Measurements from ENCODE around the gene CD248.

Gene CD248

DNA sequence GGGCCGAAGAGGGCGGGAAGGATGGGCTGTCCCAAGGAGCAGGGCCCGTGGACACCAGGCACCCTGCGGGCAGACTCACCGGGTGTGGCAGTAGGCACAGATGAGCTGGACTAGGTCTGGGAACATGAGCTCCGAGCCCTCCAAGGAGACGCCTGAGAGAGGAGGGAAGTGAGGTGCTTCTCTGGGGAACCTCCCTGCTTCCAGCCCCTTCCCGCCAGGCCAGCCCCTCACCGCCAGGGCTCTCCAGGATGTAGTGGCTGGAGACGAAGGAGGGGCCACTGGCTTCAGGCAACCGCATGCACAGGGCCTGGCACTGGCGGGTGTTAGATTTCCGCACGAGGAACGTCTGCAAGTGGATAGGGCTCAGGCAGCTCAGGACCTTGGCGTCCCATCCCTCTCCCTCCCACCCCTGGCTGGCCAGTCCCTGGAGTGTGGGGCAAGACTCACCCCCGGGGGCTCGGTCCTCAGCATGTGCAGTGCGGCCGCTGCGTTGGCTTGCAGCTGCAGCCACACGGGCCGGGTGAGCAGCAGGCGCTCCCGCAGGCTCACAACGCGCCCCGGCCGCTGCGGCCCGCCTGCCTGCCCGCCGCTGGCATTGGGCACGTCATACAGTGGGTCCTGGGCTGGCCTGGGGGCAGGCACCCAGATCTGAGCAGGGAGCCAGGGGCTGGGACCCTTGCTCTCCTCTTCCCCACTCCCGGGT, 18.8 kb upstream of the CD248 start:
- Histone ChIP-seq H3K4me2 (ENCODE audit: insufficient read depth, low read length) (no peak overlapping the region), H3K9ac (ENCODE audit: low read depth, low read length) (no peak overlapping the region), H3K36me3 (ENCODE audit: insufficient read depth, low read length) (peaks cover 40% of the 10 kb centered on the region), H3K27me3 (ENCODE audit: insufficient read depth, low read length, poor library complexity) (no peaks in the 10 kb centered on the region), H3K9me3 (ENCODE audit: insufficient read depth, low read length, severe bottlenecking) (no peaks in the 10 kb centered on the region), H3K27ac (ENCODE audit: low read length) (no peak overlapping the region), H3K4me3 (ENCODE audit: low read depth in 1 of 2, low read length in 2 of 2) (no peak overlapping the region), H4K20me1 (ENCODE audit: insufficient read depth, low read length) (peaks cover 11% of the 10 kb centered on the region; the same call in 1 of the 2 replicates), H3K79me2 (ENCODE audit: insufficient read depth, low read length) (no peaks in the 10 kb centered on the region), H3K4me1 (ENCODE audit: insufficient read depth, low read length) (no peaks in the 10 kb centered on the region), H2AFZ (ENCODE audit: low read depth, low read length) (no peak overlapping the region)
- no peak for DNase-seq
- TF ChIP-seq EZH2 (IDR thresholded peaks at IDR 0.05; ENCODE audit: borderline replicate concordance, low read depth, low read length, severe bottlenecking) = no peak
- TF ChIP-seq, protein P1, sequence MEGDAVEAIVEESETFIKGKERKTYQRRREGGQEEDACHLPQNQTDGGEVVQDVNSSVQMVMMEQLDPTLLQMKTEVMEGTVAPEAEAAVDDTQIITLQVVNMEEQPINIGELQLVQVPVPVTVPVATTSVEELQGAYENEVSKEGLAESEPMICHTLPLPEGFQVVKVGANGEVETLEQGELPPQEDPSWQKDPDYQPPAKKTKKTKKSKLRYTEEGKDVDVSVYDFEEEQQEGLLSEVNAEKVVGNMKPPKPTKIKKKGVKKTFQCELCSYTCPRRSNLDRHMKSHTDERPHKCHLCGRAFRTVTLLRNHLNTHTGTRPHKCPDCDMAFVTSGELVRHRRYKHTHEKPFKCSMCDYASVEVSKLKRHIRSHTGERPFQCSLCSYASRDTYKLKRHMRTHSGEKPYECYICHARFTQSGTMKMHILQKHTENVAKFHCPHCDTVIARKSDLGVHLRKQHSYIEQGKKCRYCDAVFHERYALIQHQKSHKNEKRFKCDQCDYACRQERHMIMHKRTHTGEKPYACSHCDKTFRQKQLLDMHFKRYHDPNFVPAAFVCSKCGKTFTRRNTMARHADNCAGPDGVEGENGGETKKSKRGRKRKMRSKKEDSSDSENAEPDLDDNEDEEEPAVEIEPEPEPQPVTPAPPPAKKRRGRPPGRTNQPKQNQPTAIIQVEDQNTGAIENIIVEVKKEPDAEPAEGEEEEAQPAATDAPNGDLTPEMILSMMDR (IDR thresholded peaks at IDR 0.05; ENCODE audit: borderline replicate concordance, extremely low read depth, low read length, poor library complexity, severe bottlenecking) = no peak
- ATAC-seq (ENCODE audit: insufficient read depth, low read depth) = no peak

- no peak overlapping the region for H2AFZ ChIP-seq (ENCODE audit: low read depth, low read length)
- no peak for ATAC-seq (ENCODE audit: insufficient read depth, low read depth)
- no peak for DNase-seq
- H3K4me1 ChIP-seq (ENCODE audit: insufficient read depth, low read length) = no peaks in the 10 kb centered on the region
- H3K9me3 ChIP-seq (ENCODE audit: insufficient read depth, low read length, severe bottlenecking) = no peaks in the 10 kb centered on the region
- H3K9ac ChIP-seq (ENCODE audit: low read depth, low read length) = no peak overlapping the region
- H3K27ac ChIP-seq (ENCODE audit: low read length) = no peak overlapping the region
- no peak overlapping the region for H3K4me3 ChIP-seq (ENCODE audit: low read depth in 1 of 2, low read length in 2 of 2)
- H3K4me2 ChIP-seq (ENCODE audit: insufficient read depth, low read length) = no peak overlapping the region
- no peaks in the 10 kb centered on the region for H3K27me3 ChIP-seq (ENCODE audit: insufficient read depth, low read length, poor library complexity)
- peaks cover 11% of the 10 kb centered on the region; the same call in 1 of the 2 replicates for H4K20me1 ChIP-seq (ENCODE audit: insufficient read depth, low read length)
- peaks cover 31% of the 10 kb centered on the region for H3K36me3 ChIP-seq (ENCODE audit: insufficient read depth, low read length)
- no peaks in the 10 kb centered on the region for H3K79me2 ChIP-seq (ENCODE audit: insufficient read depth, low read length)
- no peak for TF ChIP-seq EZH2 (IDR thresholded peaks at IDR 0.05; ENCODE audit: borderline replicate concordance, low read depth, low read length, severe bottlenecking)
- TF ChIP-seq, protein P1 (IDR thresholded peaks at IDR 0.05; ENCODE audit: borderline replicate concordance, extremely low read depth, low read length, poor library complexity, severe bottlenecking) = no peak
These were observed 18.0 kb upstream of the CD248 start for GRCh38 chr11:66334605-66335442.

- TF ChIP-seq, protein P1 (IDR thresholded peaks at IDR 0.05; ENCODE audit: borderline replicate concordance, extremely low read depth, low read length, poor library complexity, severe bottlenecking) = no peak
- no peak for TF ChIP-seq EZH2 (IDR thresholded peaks at IDR 0.05; ENCODE audit: borderline replicate concordance, low read depth, low read length, severe bottlenecking)
- no peaks in the 10 kb centered on the region for H3K27me3 ChIP-seq (ENCODE audit: insufficient read depth, low read length, poor library complexity)
- H3K27ac ChIP-seq (ENCODE audit: low read length) = no peak overlapping the region
- no peak overlapping the region for H2AFZ ChIP-seq (ENCODE audit: low read depth, low read length)
- no peaks in the 10 kb centered on the region for H3K9me3 ChIP-seq (ENCODE audit: insufficient read depth, low read length, severe bottlenecking)
- H3K4me2 ChIP-seq (ENCODE audit: insufficient read depth, low read length) = no peak overlapping the region
- ATAC-seq (ENCODE audit: insufficient read depth, low read depth) (no peak), DNase-seq (no peak)
- H3K36me3 ChIP-seq (ENCODE audit: insufficient read depth, low read length) = peaks cover 24% of the 10 kb centered on the region
- H3K4me3 ChIP-seq (ENCODE audit: low read depth in 1 of 2, low read length in 2 of 2) = no peak overlapping the region
- no peaks in the 10 kb centered on the region for H3K79me2 ChIP-seq (ENCODE audit: insufficient read depth, low read length)
- H4K20me1 ChIP-seq (ENCODE audit: insufficient read depth, low read length) = peaks cover 11% of the 10 kb centered on the region; the same call in 1 of the 2 replicates
- H3K4me1 ChIP-seq (ENCODE audit: insufficient read depth, low read length) = no peaks in the 10 kb centered on the region
- H3K9ac ChIP-seq (ENCODE audit: low read depth, low read length) = no peak overlapping the region
These were observed 17.2 kb upstream of the CD248 start for GRCh38 chr11:66333896-66334604.

Data from DND-41 (cell line).